Uterus (tissue), 2 donors: ENCODE data around the gene GJB5.

Experiments used
- POLR2A ChIP-seq, 2 donors: fragments of 450-650 bp; IDR thresholded peaks; one replicate each; pipeline ENCODE4 v1.6.1; 2016; ENCODE audit warnings: antibody characterized with exemption in 2 of 2, mild to moderate bottlenecking in 1 of 2, moderate library complexity in 1 of 2
- TF ChIP-seq, protein P1 (sequence below), 4 experiments: fragments of 200-600 bp in 2 of 4; fragments of 450-650 bp in 2 of 4; sonication (generic) in 2 of 4; IDR thresholded peaks; one replicate each; pipeline ENCODE4 v1.5.1; 2016 to 2019; ENCODE audit warnings: antibody characterized with exemption in 4 of 4, mild to moderate bottlenecking in 2 of 4, moderate library complexity in 1 of 4

DNA sequence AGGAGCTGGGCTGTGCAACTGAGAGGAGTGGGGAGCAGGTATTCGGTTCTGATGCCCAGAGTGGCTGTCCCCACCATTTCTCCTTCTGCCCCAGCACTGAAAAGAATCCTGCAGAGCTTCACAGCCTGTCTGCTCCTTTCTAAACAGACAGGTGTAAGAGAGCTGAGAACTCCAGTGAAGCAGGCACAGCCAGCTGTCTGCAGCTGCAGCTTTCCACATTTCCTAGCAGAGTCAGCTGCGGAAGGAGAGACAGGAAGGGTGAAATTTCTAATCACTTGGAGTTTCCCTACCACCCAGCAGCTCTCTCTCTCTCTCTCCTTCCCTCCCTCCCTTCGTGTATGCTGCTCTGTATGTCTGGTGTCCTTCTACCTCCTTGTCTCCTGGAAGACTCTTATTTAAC, 40.5 kb upstream of the GJB5 start:
- TF ChIP-seq, protein P1, sequence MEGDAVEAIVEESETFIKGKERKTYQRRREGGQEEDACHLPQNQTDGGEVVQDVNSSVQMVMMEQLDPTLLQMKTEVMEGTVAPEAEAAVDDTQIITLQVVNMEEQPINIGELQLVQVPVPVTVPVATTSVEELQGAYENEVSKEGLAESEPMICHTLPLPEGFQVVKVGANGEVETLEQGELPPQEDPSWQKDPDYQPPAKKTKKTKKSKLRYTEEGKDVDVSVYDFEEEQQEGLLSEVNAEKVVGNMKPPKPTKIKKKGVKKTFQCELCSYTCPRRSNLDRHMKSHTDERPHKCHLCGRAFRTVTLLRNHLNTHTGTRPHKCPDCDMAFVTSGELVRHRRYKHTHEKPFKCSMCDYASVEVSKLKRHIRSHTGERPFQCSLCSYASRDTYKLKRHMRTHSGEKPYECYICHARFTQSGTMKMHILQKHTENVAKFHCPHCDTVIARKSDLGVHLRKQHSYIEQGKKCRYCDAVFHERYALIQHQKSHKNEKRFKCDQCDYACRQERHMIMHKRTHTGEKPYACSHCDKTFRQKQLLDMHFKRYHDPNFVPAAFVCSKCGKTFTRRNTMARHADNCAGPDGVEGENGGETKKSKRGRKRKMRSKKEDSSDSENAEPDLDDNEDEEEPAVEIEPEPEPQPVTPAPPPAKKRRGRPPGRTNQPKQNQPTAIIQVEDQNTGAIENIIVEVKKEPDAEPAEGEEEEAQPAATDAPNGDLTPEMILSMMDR (IDR thresholded peaks at IDR 0.05): no peak
- TF ChIP-seq POLR2A (IDR thresholded peaks at IDR 0.05): no peak
